ENCODE data around the gene HMCN2. TPM values are rescaled to one million over a fixed set of nuclear protein-coding genes. Genes with fewer than 3 reads are reported as not detected.

Gene HMCN2
- total and polyA plus RNA-seq, 8 donors = 0.41 to 5.3 (median 0.76) TPM

DNA sequence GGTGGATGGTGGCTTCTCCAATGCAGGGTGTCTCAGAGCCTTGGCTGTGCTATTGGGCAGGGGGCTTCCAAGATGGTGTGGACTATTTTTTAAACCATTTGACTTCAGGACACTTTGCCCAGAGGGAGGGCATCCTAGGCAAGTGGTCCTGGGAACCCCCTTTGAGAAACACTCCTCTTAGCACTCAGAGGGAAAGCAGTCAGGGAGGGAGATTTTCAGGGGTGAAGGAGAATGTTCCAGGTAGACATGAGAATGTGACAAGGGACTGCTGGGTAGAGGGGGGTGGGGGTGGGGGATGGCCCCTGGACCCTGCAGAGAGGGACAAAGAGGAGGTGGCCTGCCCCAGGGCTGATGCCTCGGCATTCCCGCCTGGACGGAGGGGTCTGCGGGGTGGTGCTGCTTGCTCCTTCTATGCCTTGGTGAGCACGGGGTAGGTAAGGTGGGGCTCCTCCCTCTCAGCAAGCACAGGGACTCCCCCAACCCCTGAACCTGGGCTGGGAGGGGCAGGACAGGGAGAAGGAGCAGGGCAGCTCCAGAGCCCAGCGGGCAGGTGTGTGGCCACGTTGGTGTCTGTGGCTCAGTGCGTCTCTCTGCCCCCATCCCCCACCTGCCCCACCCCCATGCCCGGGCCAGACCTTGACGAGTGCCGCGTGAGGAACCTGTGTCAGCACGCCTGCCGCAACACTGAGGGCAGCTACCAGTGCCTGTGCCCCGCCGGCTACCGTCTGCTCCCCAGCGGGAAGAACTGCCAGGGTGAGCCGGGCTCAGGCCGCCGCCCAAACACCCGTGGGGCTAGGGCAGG is 165.4 kb downstream of the HMCN2 start:
- Histone ChIP-seq H3K4me3 (no peak overlapping the region), H3K9me3 (no peaks in the 10 kb centered on the region), H3K27me3 (peaks cover 0 to 7% (median 0%) of the 10 kb centered on the region in 4 donors), H3K27ac (no peak overlapping the region), H3K36me3 (no peaks in the 10 kb centered on the region), H3K4me1 (peaks cover 0 to 3% (median 0%) of the 10 kb centered on the region in 3 donors)
- TF ChIP-seq, protein P1, sequence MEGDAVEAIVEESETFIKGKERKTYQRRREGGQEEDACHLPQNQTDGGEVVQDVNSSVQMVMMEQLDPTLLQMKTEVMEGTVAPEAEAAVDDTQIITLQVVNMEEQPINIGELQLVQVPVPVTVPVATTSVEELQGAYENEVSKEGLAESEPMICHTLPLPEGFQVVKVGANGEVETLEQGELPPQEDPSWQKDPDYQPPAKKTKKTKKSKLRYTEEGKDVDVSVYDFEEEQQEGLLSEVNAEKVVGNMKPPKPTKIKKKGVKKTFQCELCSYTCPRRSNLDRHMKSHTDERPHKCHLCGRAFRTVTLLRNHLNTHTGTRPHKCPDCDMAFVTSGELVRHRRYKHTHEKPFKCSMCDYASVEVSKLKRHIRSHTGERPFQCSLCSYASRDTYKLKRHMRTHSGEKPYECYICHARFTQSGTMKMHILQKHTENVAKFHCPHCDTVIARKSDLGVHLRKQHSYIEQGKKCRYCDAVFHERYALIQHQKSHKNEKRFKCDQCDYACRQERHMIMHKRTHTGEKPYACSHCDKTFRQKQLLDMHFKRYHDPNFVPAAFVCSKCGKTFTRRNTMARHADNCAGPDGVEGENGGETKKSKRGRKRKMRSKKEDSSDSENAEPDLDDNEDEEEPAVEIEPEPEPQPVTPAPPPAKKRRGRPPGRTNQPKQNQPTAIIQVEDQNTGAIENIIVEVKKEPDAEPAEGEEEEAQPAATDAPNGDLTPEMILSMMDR (IDR thresholded peaks at IDR 0.05) = no peak
- FAIRE-seq = no peak
- peak in 1 of 6 donors; percentile 62 for DNase-seq
- intact Hi-C loops (cut with DNase I) = no loop called here
- ATAC-seq = no peak
- 88 to 92% methylated on average over 21 to 22 of the region's 22 CpGs for WGBS, 2 donors

GRCh38 chr9:130431536-130432303 is 166.2 kb downstream of the HMCN2 start:
- Histone ChIP-seq H3K27ac (no peak overlapping the region), H3K36me3 (no peaks in the 10 kb centered on the region), H3K4me3 (no peak overlapping the region), H3K9me3 (no peaks in the 10 kb centered on the region), H3K4me1 (peaks cover 0 to 3% (median 0%) of the 10 kb centered on the region in 3 donors), H3K27me3 (peaks cover 0 to 7% (median 0%) of the 10 kb centered on the region in 4 donors)
- TF ChIP-seq, protein P1 (IDR thresholded peaks at IDR 0.05) = no peak
- no peak for ATAC-seq
- WGBS, 2 donors = 77 to 89% methylated on average over 17 of the region's 17 CpGs
- intact Hi-C loops (cut with DNase I) = no loop called here
- DNase-seq = peak in 1 of 6 donors; percentile 40
- FAIRE-seq = no peak

DNA sequence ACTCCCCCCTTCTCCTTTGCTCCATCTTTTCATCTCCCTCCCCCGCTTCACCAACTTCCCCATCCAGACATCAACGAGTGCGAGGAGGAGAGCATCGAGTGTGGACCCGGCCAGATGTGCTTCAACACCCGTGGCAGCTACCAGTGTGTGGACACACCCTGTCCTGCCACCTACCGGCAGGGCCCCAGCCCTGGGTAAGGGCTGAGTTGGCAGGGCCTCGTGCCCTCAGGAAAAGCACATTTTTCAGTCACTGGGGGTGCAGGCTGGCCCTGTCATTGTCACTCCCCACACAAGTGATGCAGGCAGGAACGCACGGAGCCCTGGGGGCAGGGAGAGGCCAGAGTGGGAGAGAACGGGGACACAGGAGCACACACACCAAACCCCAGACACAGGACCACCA is 166.8 kb downstream of the HMCN2 start:
- peak in 1 of 4 donors; percentile 19 for ATAC-seq
- FAIRE-seq = no peak
- 49 to 67% methylated on average over 11 of the region's 11 CpGs for WGBS, 2 donors
- TF ChIP-seq, protein P1 (IDR thresholded peaks at IDR 0.05) = no peak
- Histone ChIP-seq H3K4me1 (peaks cover 0 to 3% (median 0%) of the 10 kb centered on the region in 3 donors), H3K9me3 (no peaks in the 10 kb centered on the region), H3K4me3 (no peak overlapping the region), H3K27ac (no peak overlapping the region), H3K27me3 (peaks cover 0 to 7% (median 0%) of the 10 kb centered on the region in 4 donors), H3K36me3 (no peaks in the 10 kb centered on the region)
- no peak for DNase-seq
- intact Hi-C loops (cut with DNase I) = no loop called here

DNA sequence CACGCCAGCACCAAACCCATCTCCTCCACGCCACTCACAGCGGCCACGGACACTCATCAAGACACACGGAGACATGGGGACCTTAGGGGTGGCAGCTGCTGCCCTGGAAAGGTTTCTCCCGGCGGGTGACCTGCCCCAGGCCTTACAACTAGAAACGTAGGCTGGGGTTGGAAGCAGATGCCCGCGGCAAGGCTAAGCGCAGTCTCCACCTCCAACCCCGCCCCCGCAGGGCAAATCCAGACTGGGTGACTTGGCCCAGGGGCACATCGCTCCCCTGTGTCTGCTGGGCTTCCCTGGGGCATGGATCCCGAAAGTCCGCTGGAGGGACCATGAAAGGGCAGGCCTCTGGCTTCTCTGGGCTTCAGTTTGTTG is 167.2 kb downstream of the HMCN2 start:
- TF ChIP-seq, protein P1 (IDR thresholded peaks at IDR 0.05) = no peak
- peak in 1 of 6 donors; percentile 52 for DNase-seq
- Histone ChIP-seq H3K27ac (no peak overlapping the region), H3K9me3 (no peaks in the 10 kb centered on the region), H3K36me3 (no peaks in the 10 kb centered on the region), H3K4me1 (peaks cover 0 to 3% (median 0%) of the 10 kb centered on the region in 3 donors), H3K4me3 (peak overlapping the region in 2 of 4 donors; percentile 16 to 35), H3K27me3 (peaks cover 0 to 7% (median 0%) of the 10 kb centered on the region in 4 donors)
- no peak for FAIRE-seq
- intact Hi-C loops (cut with DNase I) = no loop called here
- ATAC-seq = peak in 3 of 4 donors; percentile 21 to 40 (median 24)
- WGBS, 2 donors = 43% methylated on average over 16 of the region's 16 CpGs
